Neural cell (in vitro differentiated cells): ENCODE measurements around the gene TPBGL. TPM values are rescaled to one million over a fixed set of nuclear protein-coding genes. Genes with fewer than 3 reads are reported as not detected.

ENCODE experiments used
- H2AFZ ChIP-seq: fragments of 200-600, 300-800 bp; sonication (generic), shearing (Covaris generic); 2 replicates; pipeline ENCODE4 v1.6.0; 2014; ENCODE audit warnings: low read depth, mild to moderate bottlenecking, antibody characterized with exemption, low read length, moderate library complexity
- H3F3A ChIP-seq: fragments of 200-600 bp; shearing (Covaris generic); 2 replicates; pipeline ENCODE4 v1.6.1; 2016; ENCODE audit warnings: mild to moderate bottlenecking, moderate library complexity, mixed read lengths, antibody characterized with exemption, low read length; ENCODE audit not compliant: insufficient read depth, poor library complexity, severe bottlenecking
- H3K27ac ChIP-seq: fragments of 200-600, 300-800 bp; sonication (generic), shearing (Covaris generic); 2 replicates; pipeline ENCODE4 v1.5.1; 2014; ENCODE audit warnings: mild to moderate bottlenecking, low read length, moderate library complexity
- H3K27me3 ChIP-seq: fragments of 300-800, 200-600 bp; sonication (generic), shearing (Covaris generic); 2 replicates; pipeline ENCODE4 v1.6.0; 2014; ENCODE audit warnings: mild to moderate bottlenecking, low read depth, low read length, moderate library complexity; ENCODE audit not compliant: insufficient read depth
- H3K36me3 ChIP-seq: fragments of 300-800, 200-600 bp; sonication (generic), shearing (Covaris generic); 2 replicates; pipeline ENCODE4 v1.5.1; 2014; ENCODE audit warnings: mild to moderate bottlenecking, antibody characterized with exemption, low read length, moderate library complexity; ENCODE audit not compliant: insufficient read depth
- H3K4me2 ChIP-seq: fragments of 300-800, 200-600 bp; sonication (generic), shearing (Covaris generic); 2 replicates; pipeline ENCODE4 v1.6.0; 2014; ENCODE audit warnings: mild to moderate bottlenecking, low read length
- H3K4me3 ChIP-seq: fragments of 300-800, 200-600 bp; sonication (generic), shearing (Covaris generic); 2 replicates; pipeline ENCODE4 v1.5.1; 2014; ENCODE audit warnings: mild to moderate bottlenecking, low read length, moderate library complexity
- H3K79me2 ChIP-seq: fragments of 200-600 bp; shearing (Covaris generic); replicated peaks from 2 replicates; pipeline ENCODE4 v1.6.0; 2014; ENCODE audit warnings: mild to moderate bottlenecking, low read length, moderate library complexity; ENCODE audit not compliant: insufficient read depth
- H3K9ac ChIP-seq: fragments of 300-800, 200-600 bp; sonication (generic), shearing (Covaris generic); 2 replicates; pipeline ENCODE4 v1.6.1; 2016; ENCODE audit warnings: mild to moderate bottlenecking, low read length, mixed read lengths
- H3K9me2 ChIP-seq: fragments of 200-600 bp; shearing (Covaris generic); 2 replicates; pipeline ENCODE4 v1.6.1; 2016; ENCODE audit warnings: mild to moderate bottlenecking, low read length, mixed read lengths; ENCODE audit not compliant: insufficient read depth
- H3K9me3 ChIP-seq: fragments of 200-600, 300-800 bp; sonication (generic), shearing (Covaris generic); 2 replicates; pipeline ENCODE4 v1.6.1; 2016; ENCODE audit warnings: mild to moderate bottlenecking, mixed run types, low read length, moderate library complexity, mixed read lengths
- H4K20me1 ChIP-seq: fragments of 200-600 bp; shearing (Covaris generic); 2 replicates; pipeline ENCODE4 v1.6.1; 2016; ENCODE audit warnings: mild to moderate bottlenecking, mixed run types; ENCODE audit not compliant: insufficient read depth
- EP300 ChIP-seq: fragments of 450-650 bp; conservative IDR thresholded peaks from 2 replicates; pipeline ENCODE4 v1.6.1; 2014; ENCODE audit warnings: antibody characterized with exemption, mild to moderate bottlenecking, moderate library complexity; ENCODE audit not compliant: poor library complexity, severe bottlenecking
- EZH2 ChIP-seq: fragments of 200-600, 300-800 bp; shearing (Covaris generic), sonication (generic); IDR thresholded peaks from 2 replicates; pipeline ENCODE4 v1.6.1; 2014; ENCODE audit warnings: antibody characterized with exemption, low read length, borderline replicate concordance, mild to moderate bottlenecking; ENCODE audit not compliant: insufficient read depth, poor library complexity, severe bottlenecking
- MXI1 ChIP-seq: fragments of 450-650 bp; conservative IDR thresholded peaks from 2 replicates; pipeline ENCODE4 v1.6.1; 2014; ENCODE audit warnings: antibody characterized with exemption, mild to moderate bottlenecking; ENCODE audit not compliant: poor library complexity, severe bottlenecking
- POLR2AphosphoS5 ChIP-seq: IDR thresholded peaks from 2 replicates; pipeline ENCODE4 v1.6.1; 2012
- RAD21 ChIP-seq: fragments of 450-650 bp; conservative IDR thresholded peaks from 2 replicates; pipeline ENCODE4 v1.6.1; 2014; ENCODE audit warnings: antibody characterized with exemption, mild to moderate bottlenecking, moderate library complexity
- SMC3 ChIP-seq: fragments of 450-650 bp; conservative IDR thresholded peaks from 2 replicates; pipeline ENCODE4 v1.6.1; 2014; ENCODE audit warnings: antibody characterized with exemption, mild to moderate bottlenecking, moderate library complexity; ENCODE audit not compliant: poor library complexity
- TAF1 ChIP-seq: IDR thresholded peaks from 2 replicates; pipeline ENCODE4 v1.6.1; 2012; ENCODE audit warnings: low read depth
- polyA plus RNA-seq: library from polyadenylated mRNA; depleted of rRNA; stranded (reverse); fragments of >200 nt; gene quantifications from 2 replicates; pipeline ENCODE4 v1.2.3, GENCODE V29; 2014
- TF ChIP-seq, protein P1 (sequence below): IDR thresholded peaks from 2 replicates; pipeline ENCODE4 v1.6.1; 2012; ENCODE audit warnings: borderline replicate concordance
- TF ChIP-seq, protein P2 (sequence below): fragments of 450-650 bp; IDR thresholded peaks from 2 replicates; pipeline ENCODE4 v1.5.1; 2014; ENCODE audit warnings: antibody characterized with exemption, mild to moderate bottlenecking, moderate library complexity; ENCODE audit not compliant: poor library complexity, severe bottlenecking

Gene TPBGL
- polyA plus RNA-seq, 1 donor from 2014 or later, result not detected

DNA sequence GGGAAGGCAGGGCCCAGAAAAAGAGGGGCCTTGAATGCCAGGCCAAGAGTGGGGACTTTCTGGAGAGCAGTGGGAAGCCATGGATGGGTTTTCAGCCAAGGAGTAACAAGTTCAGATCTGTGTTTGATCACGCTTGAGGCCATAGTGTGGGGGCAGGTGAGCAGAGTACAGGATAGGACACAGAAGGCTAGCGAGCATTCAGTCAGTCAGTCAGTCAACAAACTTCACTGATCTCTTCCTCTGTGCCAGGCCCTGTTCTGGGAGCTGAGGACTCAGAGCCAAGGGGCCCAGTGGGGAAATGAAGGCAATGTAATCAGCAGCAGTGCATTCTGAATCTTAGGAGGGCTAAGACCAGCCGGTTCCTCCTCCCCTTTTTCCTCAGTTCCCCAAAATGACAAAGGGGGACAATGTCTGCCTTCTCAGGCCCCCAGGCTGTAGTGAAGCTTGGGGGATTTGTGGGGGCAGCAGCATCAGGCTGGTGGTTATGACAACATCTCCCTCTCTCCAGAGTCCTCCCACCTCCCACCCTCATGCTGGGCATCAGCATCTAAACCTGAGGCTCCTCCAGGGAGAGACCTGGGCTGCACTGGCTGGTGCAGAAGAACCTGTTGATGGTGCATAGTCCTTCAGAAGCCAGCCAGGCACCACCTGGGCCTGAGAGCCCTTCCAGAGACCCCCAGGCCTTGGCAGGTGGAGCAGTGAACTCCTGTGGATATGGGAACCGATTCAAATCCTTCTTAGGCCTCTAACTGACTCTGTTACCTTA lies 42.9 kb upstream of the TPBGL start:
- Histone ChIP-seq H3K27ac (no peak overlapping the region), H2AFZ (no peak overlapping the region), H3K4me3 (no peak overlapping the region), H3K9me2 (no peaks in the 10 kb centered on the region), H3K27me3 (no peaks in the 10 kb centered on the region), H3F3A (no peaks in the 10 kb centered on the region), H3K4me2 (no peak overlapping the region), H3K9me3 (no peaks in the 10 kb centered on the region), H3K9ac (no peak overlapping the region), H4K20me1 (no peaks in the 10 kb centered on the region), H3K79me2 (no peaks in the 10 kb centered on the region), H3K36me3 (no peaks in the 10 kb centered on the region)
- no peak for TF ChIP-seq RAD21
- TF ChIP-seq, protein P1, sequence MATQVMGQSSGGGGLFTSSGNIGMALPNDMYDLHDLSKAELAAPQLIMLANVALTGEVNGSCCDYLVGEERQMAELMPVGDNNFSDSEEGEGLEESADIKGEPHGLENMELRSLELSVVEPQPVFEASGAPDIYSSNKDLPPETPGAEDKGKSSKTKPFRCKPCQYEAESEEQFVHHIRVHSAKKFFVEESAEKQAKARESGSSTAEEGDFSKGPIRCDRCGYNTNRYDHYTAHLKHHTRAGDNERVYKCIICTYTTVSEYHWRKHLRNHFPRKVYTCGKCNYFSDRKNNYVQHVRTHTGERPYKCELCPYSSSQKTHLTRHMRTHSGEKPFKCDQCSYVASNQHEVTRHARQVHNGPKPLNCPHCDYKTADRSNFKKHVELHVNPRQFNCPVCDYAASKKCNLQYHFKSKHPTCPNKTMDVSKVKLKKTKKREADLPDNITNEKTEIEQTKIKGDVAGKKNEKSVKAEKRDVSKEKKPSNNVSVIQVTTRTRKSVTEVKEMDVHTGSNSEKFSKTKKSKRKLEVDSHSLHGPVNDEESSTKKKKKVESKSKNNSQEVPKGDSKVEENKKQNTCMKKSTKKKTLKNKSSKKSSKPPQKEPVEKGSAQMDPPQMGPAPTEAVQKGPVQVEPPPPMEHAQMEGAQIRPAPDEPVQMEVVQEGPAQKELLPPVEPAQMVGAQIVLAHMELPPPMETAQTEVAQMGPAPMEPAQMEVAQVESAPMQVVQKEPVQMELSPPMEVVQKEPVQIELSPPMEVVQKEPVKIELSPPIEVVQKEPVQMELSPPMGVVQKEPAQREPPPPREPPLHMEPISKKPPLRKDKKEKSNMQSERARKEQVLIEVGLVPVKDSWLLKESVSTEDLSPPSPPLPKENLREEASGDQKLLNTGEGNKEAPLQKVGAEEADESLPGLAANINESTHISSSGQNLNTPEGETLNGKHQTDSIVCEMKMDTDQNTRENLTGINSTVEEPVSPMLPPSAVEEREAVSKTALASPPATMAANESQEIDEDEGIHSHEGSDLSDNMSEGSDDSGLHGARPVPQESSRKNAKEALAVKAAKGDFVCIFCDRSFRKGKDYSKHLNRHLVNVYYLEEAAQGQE, result no peak
- TF ChIP-seq TAF1, result no peak
- TF ChIP-seq POLR2AphosphoS5, result no peak
- no peak for TF ChIP-seq EZH2
- no peak for TF ChIP-seq MXI1
- TF ChIP-seq SMC3, result no peak
- no peak for TF ChIP-seq EP300
- TF ChIP-seq, protein P2, sequence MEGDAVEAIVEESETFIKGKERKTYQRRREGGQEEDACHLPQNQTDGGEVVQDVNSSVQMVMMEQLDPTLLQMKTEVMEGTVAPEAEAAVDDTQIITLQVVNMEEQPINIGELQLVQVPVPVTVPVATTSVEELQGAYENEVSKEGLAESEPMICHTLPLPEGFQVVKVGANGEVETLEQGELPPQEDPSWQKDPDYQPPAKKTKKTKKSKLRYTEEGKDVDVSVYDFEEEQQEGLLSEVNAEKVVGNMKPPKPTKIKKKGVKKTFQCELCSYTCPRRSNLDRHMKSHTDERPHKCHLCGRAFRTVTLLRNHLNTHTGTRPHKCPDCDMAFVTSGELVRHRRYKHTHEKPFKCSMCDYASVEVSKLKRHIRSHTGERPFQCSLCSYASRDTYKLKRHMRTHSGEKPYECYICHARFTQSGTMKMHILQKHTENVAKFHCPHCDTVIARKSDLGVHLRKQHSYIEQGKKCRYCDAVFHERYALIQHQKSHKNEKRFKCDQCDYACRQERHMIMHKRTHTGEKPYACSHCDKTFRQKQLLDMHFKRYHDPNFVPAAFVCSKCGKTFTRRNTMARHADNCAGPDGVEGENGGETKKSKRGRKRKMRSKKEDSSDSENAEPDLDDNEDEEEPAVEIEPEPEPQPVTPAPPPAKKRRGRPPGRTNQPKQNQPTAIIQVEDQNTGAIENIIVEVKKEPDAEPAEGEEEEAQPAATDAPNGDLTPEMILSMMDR, result no peak

DNA sequence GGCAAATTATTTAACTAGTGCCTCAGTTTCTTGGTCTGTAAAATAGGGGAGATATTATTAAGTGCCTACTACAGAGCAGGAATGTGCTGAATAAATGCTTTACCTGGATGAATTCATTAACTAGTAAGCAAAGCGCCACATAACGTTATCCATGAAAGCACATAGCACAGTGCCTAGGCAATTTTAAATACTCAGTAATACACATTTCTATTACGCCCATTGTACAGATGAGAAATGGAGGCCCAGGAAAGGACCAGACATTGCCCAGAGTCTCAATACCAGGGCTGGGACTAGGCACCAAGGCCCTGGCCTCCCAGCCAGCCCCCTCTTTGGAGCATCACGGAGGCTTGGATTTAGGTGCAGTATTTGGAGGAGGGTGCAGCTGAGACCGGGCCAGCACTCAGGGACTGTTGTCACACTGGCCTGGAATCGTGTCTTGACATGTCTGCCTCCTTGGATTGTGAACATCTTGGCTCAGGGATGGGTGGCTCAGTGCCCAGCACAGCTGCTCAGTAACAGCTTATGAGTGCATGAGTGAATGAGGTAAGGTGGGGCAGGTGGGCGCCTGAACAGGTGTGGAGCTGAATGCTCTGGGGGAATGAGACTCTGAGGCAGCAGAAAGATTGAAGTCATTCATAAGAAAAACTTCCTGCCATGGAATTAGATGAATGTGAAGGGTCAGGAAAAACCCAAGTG lies 42.1 kb upstream of the TPBGL start:
- Histone ChIP-seq H3K27ac (no peak overlapping the region), H2AFZ (no peak overlapping the region), H3K27me3 (no peaks in the 10 kb centered on the region), H3K79me2 (no peaks in the 10 kb centered on the region), H4K20me1 (no peaks in the 10 kb centered on the region), H3F3A (no peaks in the 10 kb centered on the region), H3K4me2 (no peak overlapping the region), H3K9ac (no peak overlapping the region), H3K36me3 (no peaks in the 10 kb centered on the region), H3K4me3 (no peak overlapping the region), H3K9me3 (no peaks in the 10 kb centered on the region), H3K9me2 (no peaks in the 10 kb centered on the region)
- TF ChIP-seq POLR2AphosphoS5 (no peak), RAD21 (no peak), EP300 (no peak), EZH2 (no peak), MXI1 (no peak), SMC3 (no peak), TAF1 (no peak)
- TF ChIP-seq, protein P1, result no peak
- TF ChIP-seq, protein P2, result no peak
